Measurements from ENCODE around the gene MAP3K7CL. TPM values are rescaled to one million over a fixed set of nuclear protein-coding genes. Genes with fewer than 3 reads are reported as not detected.
A peak's percentile ranks its signal among the peaks of the same experiment; 100 is the strongest.

MAP3K7CL gene
- total and polyA plus RNA-seq, 5 donors from 2014 or later = 5.4 to 24.6 (median 6.9) TPM

- H3K27ac ChIP-seq (ENCODE audit: insufficient read depth, low read length, poor library complexity, severe bottlenecking) = no peak overlapping the region
- Mint-ChIP-seq H3K4me3 (no peak overlapping the region), H3K27ac (no peak overlapping the region)
Observed at GRCh38 chr21:29213513-29214385, 83.3 kb downstream of the MAP3K7CL start.

GRCh38 chr21:29215709-29216108, 85.3 kb downstream of the MAP3K7CL start:
- DNase-seq (no peak), ATAC-seq (ENCODE audit: low read depth in 2 of 2) (no peak)
- Histone ChIP-seq H3K4me1 (ENCODE audit: control insufficient read depth, insufficient read depth, low read length, poor library complexity, severe bottlenecking) (no peaks in the 10 kb centered on the region), H3K36me3 (ENCODE audit: control insufficient read depth, insufficient read depth, low read length) (no peaks in the 10 kb centered on the region), H3K4me3 (ENCODE audit: low read depth, low read length) (no peak overlapping the region), H3K27ac (ENCODE audit: insufficient read depth, low read length, poor library complexity, severe bottlenecking) (no peak overlapping the region), H3K27me3 (ENCODE audit: control insufficient read depth, insufficient read depth, low read length) (no peaks in the 10 kb centered on the region), H3K9me3 (ENCODE audit: control insufficient read depth in 2 of 2, low read length in 2 of 2) (no peaks in the 10 kb centered on the region)
- Mint-ChIP-seq H3K4me1 (no peaks in the 10 kb centered on the region), H3K27ac (no peak overlapping the region), H3K36me3 (no peaks in the 10 kb centered on the region), H3K4me3 (no peak overlapping the region), H3K27me3 (peaks cover 4% of the 10 kb centered on the region), H3K9me3 (peaks cover 0 to 3% (median 0%) of the 10 kb centered on the region in 7 donors)

More at GRCh38 chr21:29213513-29214385, 83.3 kb downstream of the MAP3K7CL start:
- Mint-ChIP-seq H3K9me3 (peaks cover 0 to 3% (median 0%) of the 10 kb centered on the region in 7 donors), H3K27me3 (no peaks in the 10 kb centered on the region), H3K36me3 (no peaks in the 10 kb centered on the region), H3K4me1 (peaks cover 0 to 2% (median 0%) of the 10 kb centered on the region in 4 donors)
- no peak for ATAC-seq (ENCODE audit: low read depth in 2 of 2)
- no peaks in the 10 kb centered on the region for H3K4me1 ChIP-seq (ENCODE audit: control insufficient read depth, insufficient read depth, low read length, poor library complexity, severe bottlenecking)
- H3K9me3 ChIP-seq (ENCODE audit: control insufficient read depth in 2 of 2, low read length in 2 of 2) = no peaks in the 10 kb centered on the region
- H3K36me3 ChIP-seq (ENCODE audit: control insufficient read depth, insufficient read depth, low read length) = no peaks in the 10 kb centered on the region
- no peak for DNase-seq
- H3K27me3 ChIP-seq (ENCODE audit: control insufficient read depth, insufficient read depth, low read length) = no peaks in the 10 kb centered on the region
- H3K4me3 ChIP-seq (ENCODE audit: low read depth, low read length) = no peak overlapping the region

- DNase-seq (no peak), ATAC-seq (ENCODE audit: low read depth in 2 of 2) (no peak)
Observed at GRCh38 chr21:29217818-29218291, 87.4 kb downstream of the MAP3K7CL start.

GRCh38 chr21:29218749-29219148, 88.3 kb downstream of the MAP3K7CL start:
- no peaks in the 10 kb centered on the region for H3K27me3 ChIP-seq (ENCODE audit: control insufficient read depth, insufficient read depth, low read length)
- H3K4me3 Mint-ChIP-seq = no peak overlapping the region
- ATAC-seq (ENCODE audit: low read depth in 2 of 2) (no peak), DNase-seq (no peak)
- H3K4me3 ChIP-seq (ENCODE audit: low read depth, low read length) = no peak overlapping the region
- H3K36me3 Mint-ChIP-seq = no peaks in the 10 kb centered on the region
- no peak overlapping the region for H3K27ac ChIP-seq (ENCODE audit: insufficient read depth, low read length, poor library complexity, severe bottlenecking)
- no peaks in the 10 kb centered on the region for H3K36me3 ChIP-seq (ENCODE audit: control insufficient read depth, insufficient read depth, low read length)
- no peaks in the 10 kb centered on the region for H3K9me3 ChIP-seq (ENCODE audit: control insufficient read depth in 2 of 2, low read length in 2 of 2)
- peaks cover 4% of the 10 kb centered on the region for H3K27me3 Mint-ChIP-seq
- no peaks in the 10 kb centered on the region for H3K4me1 ChIP-seq (ENCODE audit: control insufficient read depth, insufficient read depth, low read length, poor library complexity, severe bottlenecking)
- peaks cover 0 to 3% (median 0%) of the 10 kb centered on the region in 7 donors for H3K9me3 Mint-ChIP-seq
- H3K4me1 Mint-ChIP-seq = no peaks in the 10 kb centered on the region
- H3K27ac Mint-ChIP-seq = peak overlapping the region in 1 of 3 donors; percentile 2

More at GRCh38 chr21:29217818-29218291, 87.4 kb downstream of the MAP3K7CL start:
- Mint-ChIP-seq H3K27ac (no peak overlapping the region), H3K36me3 (no peaks in the 10 kb centered on the region), H3K27me3 (peaks cover 4% of the 10 kb centered on the region), H3K4me3 (no peak overlapping the region), H3K4me1 (no peaks in the 10 kb centered on the region), H3K9me3 (peaks cover 0 to 3% (median 0%) of the 10 kb centered on the region in 7 donors)
- Histone ChIP-seq H3K4me3 (ENCODE audit: low read depth, low read length) (no peak overlapping the region), H3K27ac (ENCODE audit: insufficient read depth, low read length, poor library complexity, severe bottlenecking) (no peak overlapping the region), H3K4me1 (ENCODE audit: control insufficient read depth, insufficient read depth, low read length, poor library complexity, severe bottlenecking) (no peaks in the 10 kb centered on the region), H3K36me3 (ENCODE audit: control insufficient read depth, insufficient read depth, low read length) (no peaks in the 10 kb centered on the region), H3K9me3 (ENCODE audit: control insufficient read depth in 2 of 2, low read length in 2 of 2) (no peaks in the 10 kb centered on the region), H3K27me3 (ENCODE audit: control insufficient read depth, insufficient read depth, low read length) (no peaks in the 10 kb centered on the region)

- H3K27ac ChIP-seq (ENCODE audit: insufficient read depth, low read length, poor library complexity, severe bottlenecking) = no peak overlapping the region
- H3K9me3 ChIP-seq (ENCODE audit: control insufficient read depth in 2 of 2, low read length in 2 of 2) = no peaks in the 10 kb centered on the region
- H3K27me3 ChIP-seq (ENCODE audit: control insufficient read depth, insufficient read depth, low read length) = no peaks in the 10 kb centered on the region
- no peak overlapping the region for H3K4me3 Mint-ChIP-seq
- no peak for ATAC-seq (ENCODE audit: low read depth in 2 of 2)
- no peak overlapping the region for H3K4me3 ChIP-seq (ENCODE audit: low read depth, low read length)
- no peaks in the 10 kb centered on the region for H3K36me3 Mint-ChIP-seq
- H3K4me1 Mint-ChIP-seq = no peaks in the 10 kb centered on the region
- peaks cover 0 to 3% (median 0%) of the 10 kb centered on the region in 7 donors for H3K9me3 Mint-ChIP-seq
- DNase-seq = no peak
- H3K27me3 Mint-ChIP-seq = peaks cover 4% of the 10 kb centered on the region
- H3K27ac Mint-ChIP-seq = no peak overlapping the region
- H3K4me1 ChIP-seq (ENCODE audit: control insufficient read depth, insufficient read depth, low read length, poor library complexity, severe bottlenecking) = no peaks in the 10 kb centered on the region
- no peaks in the 10 kb centered on the region for H3K36me3 ChIP-seq (ENCODE audit: control insufficient read depth, insufficient read depth, low read length)
Observed at GRCh38 chr21:29219165-29219770, 88.8 kb downstream of the MAP3K7CL start.

GRCh38 chr21:29221253-29221744, 90.9 kb downstream of the MAP3K7CL start:
- H3K4me3 Mint-ChIP-seq = no peak overlapping the region
- Histone ChIP-seq H3K27ac (ENCODE audit: insufficient read depth, low read length, poor library complexity, severe bottlenecking) (no peak overlapping the region), H3K9me3 (ENCODE audit: control insufficient read depth in 2 of 2, low read length in 2 of 2) (no peaks in the 10 kb centered on the region), H3K4me1 (ENCODE audit: control insufficient read depth, insufficient read depth, low read length, poor library complexity, severe bottlenecking) (no peaks in the 10 kb centered on the region), H3K36me3 (ENCODE audit: control insufficient read depth, insufficient read depth, low read length) (no peaks in the 10 kb centered on the region), H3K4me3 (ENCODE audit: low read depth, low read length) (no peak overlapping the region), H3K27me3 (ENCODE audit: control insufficient read depth, insufficient read depth, low read length) (no peaks in the 10 kb centered on the region)
- ATAC-seq (ENCODE audit: low read depth in 2 of 2) (no peak), DNase-seq (no peak)
- no peaks in the 10 kb centered on the region for H3K4me1 Mint-ChIP-seq
- no peaks in the 10 kb centered on the region for H3K36me3 Mint-ChIP-seq
- H3K9me3 Mint-ChIP-seq = peaks cover 0 to 4% (median 0%) of the 10 kb centered on the region in 7 donors
- H3K27ac Mint-ChIP-seq = no peak overlapping the region
- H3K27me3 Mint-ChIP-seq = peaks cover 4% of the 10 kb centered on the region

- no peak for DNase-seq
- no peaks in the 10 kb centered on the region for H3K36me3 Mint-ChIP-seq
Observed at GRCh38 chr21:29224006-29224405, 93.6 kb downstream of the MAP3K7CL start.

More at GRCh38 chr21:29224006-29224405, 93.6 kb downstream of the MAP3K7CL start:
- no peaks in the 10 kb centered on the region for H3K36me3 ChIP-seq (ENCODE audit: control insufficient read depth, insufficient read depth, low read length)
- H3K9me3 Mint-ChIP-seq = peaks cover 0 to 5% (median 0%) of the 10 kb centered on the region in 7 donors
- H3K27me3 Mint-ChIP-seq = peaks cover 7% of the 10 kb centered on the region
- no peak overlapping the region for H3K27ac ChIP-seq (ENCODE audit: insufficient read depth, low read length, poor library complexity, severe bottlenecking)
- no peaks in the 10 kb centered on the region for H3K9me3 ChIP-seq (ENCODE audit: control insufficient read depth in 2 of 2, low read length in 2 of 2)
- H3K4me1 ChIP-seq (ENCODE audit: control insufficient read depth, insufficient read depth, low read length, poor library complexity, severe bottlenecking) = no peaks in the 10 kb centered on the region
- H3K4me1 Mint-ChIP-seq = peaks cover 0 to 5% (median 0%) of the 10 kb centered on the region in 4 donors
- H3K4me3 Mint-ChIP-seq = no peak overlapping the region
- ATAC-seq (ENCODE audit: low read depth in 2 of 2) = no peak
- H3K27ac Mint-ChIP-seq = no peak overlapping the region
- H3K4me3 ChIP-seq (ENCODE audit: low read depth, low read length) = no peak overlapping the region
- peaks cover 5% of the 10 kb centered on the region for H3K27me3 ChIP-seq (ENCODE audit: control insufficient read depth, insufficient read depth, low read length)

Data from CD4-positive, CD25-positive, alpha-beta regulatory T cell (primary cell).